Measurements from ENCODE around the gene AMIGO1. TPM values are rescaled to one million over a fixed set of nuclear protein-coding genes. Genes with fewer than 3 reads are reported as not detected.

The AMIGO1 gene
- total RNA-seq, 1 experiment from 2014 or later: 0.10 TPM

DNA sequence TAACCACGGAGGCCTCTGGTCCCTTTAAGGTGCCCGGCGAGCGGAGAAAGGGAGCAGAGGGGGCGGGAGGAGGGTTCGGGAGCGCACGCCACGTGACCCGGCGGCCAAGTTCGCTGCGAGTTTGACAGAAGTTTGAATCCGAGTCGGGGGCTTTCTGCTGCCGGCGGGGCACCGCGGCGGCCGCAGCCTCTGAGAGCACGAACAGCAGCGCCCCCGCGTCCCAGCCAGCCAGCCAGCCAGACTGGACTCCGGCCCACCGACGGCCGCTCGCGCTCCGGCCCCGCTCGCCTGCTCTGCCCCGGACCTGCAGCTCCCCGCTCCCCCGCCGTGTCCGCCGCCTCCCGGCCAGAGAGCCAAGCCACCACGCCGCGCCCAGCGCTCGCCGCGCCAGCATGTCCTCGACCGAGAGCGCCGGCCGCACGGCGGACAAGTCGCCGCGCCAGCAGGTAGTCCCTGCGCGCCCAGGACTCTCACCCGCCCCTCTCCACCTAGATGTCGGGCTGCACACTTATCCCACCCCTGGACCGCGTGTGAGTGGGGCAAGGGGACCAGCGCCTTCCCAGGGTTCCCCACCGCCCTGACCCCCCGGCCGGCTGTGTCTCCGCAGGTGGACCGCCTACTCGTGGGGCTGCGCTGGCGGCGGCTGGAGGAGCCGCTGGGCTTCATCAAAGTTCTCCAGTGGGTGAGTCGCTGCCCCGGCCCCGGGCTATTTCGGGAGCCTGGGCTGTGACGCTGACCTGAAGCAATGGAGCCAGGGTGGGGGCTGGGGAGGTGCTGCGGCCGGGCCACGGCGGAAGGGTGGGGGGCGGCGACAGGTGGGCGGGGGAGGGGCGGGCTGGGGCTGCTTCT is 42.9 kb downstream of the AMIGO1 start, which contains the start of gene SYPL2:
Gene SYPL2 (plus strand): TSS at position 95 of the 849 bp plus-strand sequence. CDS start 298 bp downstream, at position 393.
- ChIA-PET CTCF (no interaction called here), RAD21 (ENCODE audit: low non-redundant PET in 1 of 2, low total read pairs in 2 of 2, uncharacterized antibody in 2 of 2, unreplicated experiment in 2 of 2) (no interaction called here), POLR2A (no interaction called here)
- intact Hi-C loops (cut with micrococcal nuclease): no loop called here
- H3K79me2 ChIP-seq (ENCODE audit: insufficient read depth, low read length): no peaks in the 10 kb centered on the region
- H3K27ac ChIP-seq (ENCODE audit: low read depth, low read length): no peak within 1 kb of the TSS
- no peaks in the 10 kb centered on the region for H3K9me3 ChIP-seq (ENCODE audit: control insufficient read depth in 1 of 2, insufficient read depth in 1 of 2, low read depth in 1 of 2, low read length in 2 of 2)
- DNase-seq (ENCODE audit: low read depth, low spot score) (no peak), ATAC-seq (peak; percentile 82)
- H3K27me3 ChIP-seq (ENCODE audit: insufficient read depth, low read length): peaks cover 25% of the 10 kb centered on the region
- peak within 1 kb of the TSS; percentile 29; the same call in 1 of the 2 replicates for H3K9ac ChIP-seq (ENCODE audit: low read length)
- no TSS peak for BruUV-seq (replicated peaks)
- H3K9me2 ChIP-seq (ENCODE audit: insufficient read depth): no peaks in the 10 kb centered on the region
- no peak within 1 kb of the TSS for H2AFZ ChIP-seq (ENCODE audit: low read depth, low read length, poor library complexity, severe bottlenecking)
- peak within 1 kb of the TSS; percentile 46 to 54 for H3K4me3 ChIP-seq (replicated peaks in 1 of 2; ENCODE audit: low read depth in 1 of 2, low read length in 2 of 2)
- H4K20me1 ChIP-seq (ENCODE audit: insufficient read depth): no peaks in the 10 kb centered on the region
- TF ChIP-seq CTCF (IDR thresholded peaks at IDR 0.05 in 2 of 3, conservative IDR thresholded peaks at IDR 0.05 in 1 of 3; ENCODE audit: borderline replicate concordance in 1 of 3, insufficient read depth in 1 of 3, low read depth in 2 of 3, low read length in 2 of 3) (no peak), TCF7L2 (IDR thresholded peaks at IDR 0.05; ENCODE audit: borderline replicate concordance, extremely low read depth, insufficient read depth, insufficient read length) (no peak), SP1 (IDR thresholded peaks at IDR 0.05; ENCODE audit: low read depth) (no peak), POLR2AphosphoS5 (IDR thresholded peaks at IDR 0.05; ENCODE audit: low read depth, low read length) (no peak), MAX (IDR thresholded peaks at IDR 0.05) (peak; percentile 76), CEBPB (IDR thresholded peaks at IDR 0.05; ENCODE audit: low read depth) (no peak)
- TF ChIP-seq, protein P1, sequence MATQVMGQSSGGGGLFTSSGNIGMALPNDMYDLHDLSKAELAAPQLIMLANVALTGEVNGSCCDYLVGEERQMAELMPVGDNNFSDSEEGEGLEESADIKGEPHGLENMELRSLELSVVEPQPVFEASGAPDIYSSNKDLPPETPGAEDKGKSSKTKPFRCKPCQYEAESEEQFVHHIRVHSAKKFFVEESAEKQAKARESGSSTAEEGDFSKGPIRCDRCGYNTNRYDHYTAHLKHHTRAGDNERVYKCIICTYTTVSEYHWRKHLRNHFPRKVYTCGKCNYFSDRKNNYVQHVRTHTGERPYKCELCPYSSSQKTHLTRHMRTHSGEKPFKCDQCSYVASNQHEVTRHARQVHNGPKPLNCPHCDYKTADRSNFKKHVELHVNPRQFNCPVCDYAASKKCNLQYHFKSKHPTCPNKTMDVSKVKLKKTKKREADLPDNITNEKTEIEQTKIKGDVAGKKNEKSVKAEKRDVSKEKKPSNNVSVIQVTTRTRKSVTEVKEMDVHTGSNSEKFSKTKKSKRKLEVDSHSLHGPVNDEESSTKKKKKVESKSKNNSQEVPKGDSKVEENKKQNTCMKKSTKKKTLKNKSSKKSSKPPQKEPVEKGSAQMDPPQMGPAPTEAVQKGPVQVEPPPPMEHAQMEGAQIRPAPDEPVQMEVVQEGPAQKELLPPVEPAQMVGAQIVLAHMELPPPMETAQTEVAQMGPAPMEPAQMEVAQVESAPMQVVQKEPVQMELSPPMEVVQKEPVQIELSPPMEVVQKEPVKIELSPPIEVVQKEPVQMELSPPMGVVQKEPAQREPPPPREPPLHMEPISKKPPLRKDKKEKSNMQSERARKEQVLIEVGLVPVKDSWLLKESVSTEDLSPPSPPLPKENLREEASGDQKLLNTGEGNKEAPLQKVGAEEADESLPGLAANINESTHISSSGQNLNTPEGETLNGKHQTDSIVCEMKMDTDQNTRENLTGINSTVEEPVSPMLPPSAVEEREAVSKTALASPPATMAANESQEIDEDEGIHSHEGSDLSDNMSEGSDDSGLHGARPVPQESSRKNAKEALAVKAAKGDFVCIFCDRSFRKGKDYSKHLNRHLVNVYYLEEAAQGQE (IDR thresholded peaks at IDR 0.05; ENCODE audit: low read depth): no peak
- no peaks in the 10 kb centered on the region for H3K36me3 ChIP-seq (ENCODE audit: control insufficient read depth in 1 of 2, insufficient read depth in 2 of 2, low read length in 2 of 2)
- H3K4me1 ChIP-seq (ENCODE audit: control insufficient read depth in 1 of 2, insufficient read depth in 2 of 2, low read length in 2 of 2): peaks cover 0 to 10% of the 10 kb centered on the region in 2 experiments; a peak in 1 of 4 replicates
- peak within 1 kb of the TSS; percentile 77 for H3K4me2 ChIP-seq (ENCODE audit: low read length)
